SU-DHL-6 (cell line): ENCODE results near the gene B4GALT5.

Experiments
- CTCF ChIP-seq: fragments of 200-600 bp; sonication (generic); IDR thresholded peaks from one replicate; pipeline ENCODE4 v1.5.1; 2017; ENCODE audit warnings: antibody characterized with exemption, mild to moderate bottlenecking, low read length, moderate library complexity; ENCODE audit not compliant: insufficient read depth, poor library complexity, severe bottlenecking
- EZH2phosphoT487 ChIP-seq: fragments of 200-600 bp; sonication (generic), shearing (Covaris generic); conservative IDR thresholded peaks from 2 replicates; pipeline ENCODE4 v1.6.1; 2018; ENCODE audit warnings: mild to moderate bottlenecking, antibody characterized with exemption, low read length, moderate library complexity, mixed read lengths

GRCh38 chr20:49610691-49611538 is 102.8 kb downstream of the B4GALT5 start:
- TF ChIP-seq CTCF: peak; percentile 88
- TF ChIP-seq EZH2phosphoT487: no peak
